PC-9 (cell line): Measurements from ENCODE around the gene SELENOI.

Source experiments
- EZH2 ChIP-seq: fragments of 200-600 bp; sonication (generic); IDR thresholded peaks from 2 replicates; pipeline ENCODE4 v1.8.0; 2017; ENCODE audit warnings: antibody characterized with exemption, low read depth
- TF ChIP-seq, protein P1 (sequence below): fragments of 200-600 bp; sonication (generic); conservative IDR thresholded peaks from 2 replicates; pipeline ENCODE4 v1.6.1; 2017; ENCODE audit warnings: mixed run types, antibody characterized with exemption, mild to moderate bottlenecking, moderate library complexity

DNA sequence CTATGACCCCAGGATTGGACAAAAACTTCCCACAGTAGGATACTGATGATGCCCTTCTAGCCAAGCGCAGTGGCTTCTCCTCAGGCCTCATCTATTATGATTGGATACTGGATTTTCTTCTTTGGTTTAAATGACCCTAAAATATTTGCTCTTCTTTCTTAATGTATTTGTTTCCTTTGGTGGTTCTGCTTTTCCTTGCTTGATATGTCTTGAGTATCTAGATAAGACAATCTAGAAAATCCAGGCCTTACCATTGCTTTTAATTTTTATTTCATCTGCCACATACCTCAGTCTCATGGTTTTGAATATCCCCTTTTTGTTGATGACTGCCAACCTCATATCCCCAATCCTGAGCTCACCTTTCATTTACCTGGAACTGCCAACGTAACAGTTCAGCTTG is 96.4 kb downstream of the SELENOI start:
- TF ChIP-seq, protein P1, sequence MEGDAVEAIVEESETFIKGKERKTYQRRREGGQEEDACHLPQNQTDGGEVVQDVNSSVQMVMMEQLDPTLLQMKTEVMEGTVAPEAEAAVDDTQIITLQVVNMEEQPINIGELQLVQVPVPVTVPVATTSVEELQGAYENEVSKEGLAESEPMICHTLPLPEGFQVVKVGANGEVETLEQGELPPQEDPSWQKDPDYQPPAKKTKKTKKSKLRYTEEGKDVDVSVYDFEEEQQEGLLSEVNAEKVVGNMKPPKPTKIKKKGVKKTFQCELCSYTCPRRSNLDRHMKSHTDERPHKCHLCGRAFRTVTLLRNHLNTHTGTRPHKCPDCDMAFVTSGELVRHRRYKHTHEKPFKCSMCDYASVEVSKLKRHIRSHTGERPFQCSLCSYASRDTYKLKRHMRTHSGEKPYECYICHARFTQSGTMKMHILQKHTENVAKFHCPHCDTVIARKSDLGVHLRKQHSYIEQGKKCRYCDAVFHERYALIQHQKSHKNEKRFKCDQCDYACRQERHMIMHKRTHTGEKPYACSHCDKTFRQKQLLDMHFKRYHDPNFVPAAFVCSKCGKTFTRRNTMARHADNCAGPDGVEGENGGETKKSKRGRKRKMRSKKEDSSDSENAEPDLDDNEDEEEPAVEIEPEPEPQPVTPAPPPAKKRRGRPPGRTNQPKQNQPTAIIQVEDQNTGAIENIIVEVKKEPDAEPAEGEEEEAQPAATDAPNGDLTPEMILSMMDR = no peak
- no peak for TF ChIP-seq EZH2
